HG03066 (cell line): Measurements from ENCODE around the gene TTLL11.
A peak's percentile ranks its signal among the peaks of the same experiment; 100 is the strongest.
"Not testable (repeated sequence)": the region's sequence is repeated elsewhere in the genome, so short reads cannot be mapped to it uniquely, and the experiment has no call there.

Experiments
- ATAC-seq: cut with Tn5 transposase; IDR thresholded peaks from one replicate; pipeline ENCODE4 v1.9.1; 2021; ENCODE audit warnings: low read depth; ENCODE audit not compliant: unreplicated experiment

Gene TTLL11

GRCh38 chr9:122125509-122126330 is 32.6 kb upstream of the TTLL11 start:
- ATAC-seq = no peak

- peak; percentile 57 for ATAC-seq
Measured at GRCh38 chr9:122125158-122125508, 32.0 kb upstream of the TTLL11 start.

- no peak for ATAC-seq
Measured at GRCh38 chr9:122124528-122124927, 31.4 kb upstream of the TTLL11 start.

GRCh38 chr9:122124048-122124447 is 30.9 kb upstream of the TTLL11 start:
- no peak for ATAC-seq

- peak; percentile 48 for ATAC-seq
Measured at GRCh38 chr9:122122903-122123632, 30.0 kb upstream of the TTLL11 start.

GRCh38 chr9:122122468-122122867 is 29.4 kb upstream of the TTLL11 start:
- ATAC-seq = no peak

- ATAC-seq = no peak
Measured at GRCh38 chr9:122121931-122122330, 28.8 kb upstream of the TTLL11 start.

- no peak for ATAC-seq
Measured at GRCh38 chr9:122121391-122121790, 28.3 kb upstream of the TTLL11 start.

- ATAC-seq = no peak
Measured at GRCh38 chr9:122120316-122121071, 27.4 kb upstream of the TTLL11 start.

- no peak for ATAC-seq
Measured at GRCh38 chr9:122119721-122120120, 26.6 kb upstream of the TTLL11 start.

GRCh38 chr9:122119166-122119521 is 26.0 kb upstream of the TTLL11 start:
- ATAC-seq = no peak

- ATAC-seq = no peak
Measured at GRCh38 chr9:122118343-122119165, 25.4 kb upstream of the TTLL11 start.

GRCh38 chr9:122117241-122117640 is 24.1 kb upstream of the TTLL11 start:
- ATAC-seq = not testable (repeated sequence)

GRCh38 chr9:122116448-122117173 is 23.5 kb upstream of the TTLL11 start:
- no peak for ATAC-seq

- no peak for ATAC-seq
Measured at GRCh38 chr9:122116040-122116439, 22.9 kb upstream of the TTLL11 start.

GRCh38 chr9:122115176-122116035 is 22.3 kb upstream of the TTLL11 start:
- ATAC-seq = no peak

- ATAC-seq = no peak
Measured at GRCh38 chr9:122113574-122113973, 20.5 kb upstream of the TTLL11 start.

GRCh38 chr9:122112238-122112637 is 19.1 kb upstream of the TTLL11 start:
- no peak for ATAC-seq
